ENCODE measurements around the gene BDH1. TPM values are rescaled to one million over a fixed set of nuclear protein-coding genes. Genes with fewer than 3 reads are reported as not detected.
"Not testable (repeated sequence)": the region's sequence is repeated elsewhere in the genome, so short reads cannot be mapped to it uniquely, and the experiment has no call there.

The BDH1 gene
- total RNA-seq, 1 experiment from 2014 or later = 57.6 TPM

DNA sequence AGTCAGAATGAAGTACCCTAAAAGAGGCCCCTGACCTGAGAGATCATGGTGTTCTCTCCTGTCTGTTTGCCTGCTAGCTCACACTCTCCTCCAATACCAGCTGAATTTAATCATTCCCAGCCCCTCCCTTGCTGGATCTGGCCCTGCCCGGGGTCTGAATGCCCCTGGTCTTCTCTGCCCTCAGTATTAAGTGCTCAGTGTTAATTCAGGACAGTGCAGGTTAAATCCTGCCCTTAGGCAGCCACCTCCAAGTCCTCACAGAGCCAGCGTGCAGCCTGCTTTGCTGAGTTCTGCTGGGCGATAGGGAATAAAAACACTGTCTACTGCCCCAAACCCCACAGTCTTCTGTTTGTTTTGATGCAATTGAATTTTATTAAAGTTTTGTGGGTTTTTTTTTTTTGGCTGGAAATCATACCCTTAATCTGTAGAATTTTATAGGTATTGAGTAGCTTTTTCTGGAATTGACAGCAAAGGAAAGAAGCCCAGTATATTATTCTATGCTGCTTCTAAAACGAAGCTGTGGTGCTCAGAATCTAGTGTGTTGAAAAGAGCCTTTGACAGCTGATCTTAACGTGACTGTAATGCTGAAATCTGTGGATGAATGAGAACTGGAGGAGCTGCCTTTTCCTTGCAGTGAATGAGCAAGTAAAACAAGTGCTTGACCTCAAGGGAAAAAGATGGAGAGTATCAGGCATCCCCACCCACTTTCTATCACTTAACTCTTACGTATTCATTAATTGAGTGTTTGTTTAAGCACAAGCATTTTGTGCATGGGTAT is 12.3 kb upstream of the BDH1 start:
- ChIA-PET POLR2A (ENCODE audit: low non-redundant PET) (no interaction called here), CTCF (no interaction called here)
- no peak for DNase-seq (ENCODE audit: low spot score)
- H3K4me3 ChIP-seq (ENCODE audit: low read depth, low read length, poor library complexity, severe bottlenecking) = no peak overlapping the region
- H3K27me3 ChIP-seq (replicated peaks; ENCODE audit: insufficient read depth, low read depth, low read length, poor library complexity) = no peaks in the 10 kb centered on the region
- TF ChIP-seq EZH2 (IDR thresholded peaks at IDR 0.05; ENCODE audit: borderline replicate concordance, low read depth, low read length, poor library complexity, severe bottlenecking) = no peak
- TF ChIP-seq, protein P1, sequence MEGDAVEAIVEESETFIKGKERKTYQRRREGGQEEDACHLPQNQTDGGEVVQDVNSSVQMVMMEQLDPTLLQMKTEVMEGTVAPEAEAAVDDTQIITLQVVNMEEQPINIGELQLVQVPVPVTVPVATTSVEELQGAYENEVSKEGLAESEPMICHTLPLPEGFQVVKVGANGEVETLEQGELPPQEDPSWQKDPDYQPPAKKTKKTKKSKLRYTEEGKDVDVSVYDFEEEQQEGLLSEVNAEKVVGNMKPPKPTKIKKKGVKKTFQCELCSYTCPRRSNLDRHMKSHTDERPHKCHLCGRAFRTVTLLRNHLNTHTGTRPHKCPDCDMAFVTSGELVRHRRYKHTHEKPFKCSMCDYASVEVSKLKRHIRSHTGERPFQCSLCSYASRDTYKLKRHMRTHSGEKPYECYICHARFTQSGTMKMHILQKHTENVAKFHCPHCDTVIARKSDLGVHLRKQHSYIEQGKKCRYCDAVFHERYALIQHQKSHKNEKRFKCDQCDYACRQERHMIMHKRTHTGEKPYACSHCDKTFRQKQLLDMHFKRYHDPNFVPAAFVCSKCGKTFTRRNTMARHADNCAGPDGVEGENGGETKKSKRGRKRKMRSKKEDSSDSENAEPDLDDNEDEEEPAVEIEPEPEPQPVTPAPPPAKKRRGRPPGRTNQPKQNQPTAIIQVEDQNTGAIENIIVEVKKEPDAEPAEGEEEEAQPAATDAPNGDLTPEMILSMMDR (conservative IDR thresholded peaks at IDR 0.05; ENCODE audit: low read depth, low read length) = no peak
- peaks cover 25% of the 10 kb centered on the region for H3K9me3 ChIP-seq (ENCODE audit: low read depth, low read length, poor library complexity, severe bottlenecking)
- H3K27ac ChIP-seq (ENCODE audit: low read depth, low read length, poor library complexity, severe bottlenecking) = no peak overlapping the region
- intact Hi-C loops (cut with micrococcal nuclease; ENCODE audit: unreplicated experiment) = no loop called here
- no TSS peak for BruUV-seq (replicated peaks)
- no peaks in the 10 kb centered on the region for H3K4me1 ChIP-seq (ENCODE audit: insufficient read depth, low read length, poor library complexity, severe bottlenecking)
- no peaks in the 10 kb centered on the region for H3K36me3 ChIP-seq (ENCODE audit: insufficient read depth, low read length, poor library complexity, severe bottlenecking)

DNA sequence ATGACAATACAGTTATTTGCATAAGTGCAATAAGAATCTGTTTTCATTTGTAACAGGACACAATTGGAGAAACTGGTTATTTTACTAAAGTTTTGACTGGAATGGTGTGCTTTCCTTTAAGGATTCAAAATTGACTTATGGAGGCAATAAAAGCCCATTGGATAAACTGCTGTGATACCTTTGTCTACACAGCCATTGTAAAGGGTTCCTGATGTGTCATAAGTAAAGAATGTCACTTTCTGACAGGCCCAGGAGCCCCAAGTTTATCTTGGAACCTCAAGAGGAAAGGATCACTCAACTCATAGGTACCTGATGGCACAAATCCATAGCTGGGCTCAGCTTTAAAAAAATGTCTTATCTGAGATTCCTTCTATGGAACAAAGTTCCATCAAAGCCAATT is 10.4 kb upstream of the BDH1 start:
- H3K36me3 ChIP-seq (ENCODE audit: insufficient read depth, low read length, poor library complexity, severe bottlenecking); H3K4me1 ChIP-seq (ENCODE audit: insufficient read depth, low read length, poor library complexity, severe bottlenecking); H3K27ac ChIP-seq (ENCODE audit: low read depth, low read length, poor library complexity, severe bottlenecking); H3K27me3 ChIP-seq (replicated peaks; ENCODE audit: insufficient read depth, low read depth, low read length, poor library complexity); DNase-seq (ENCODE audit: low spot score); BruUV-seq (replicated peaks); POLR2A ChIA-PET (ENCODE audit: low non-redundant PET); H3K4me3 ChIP-seq (ENCODE audit: low read depth, low read length, poor library complexity, severe bottlenecking); CTCF ChIA-PET; intact Hi-C loops (cut with micrococcal nuclease; ENCODE audit: unreplicated experiment): not testable (repeated sequence)
- H3K9me3 ChIP-seq (ENCODE audit: low read depth, low read length, poor library complexity, severe bottlenecking) = peaks cover 32% of the 10 kb centered on the region

GRCh38 chr3:197564097-197564843 is 8.5 kb upstream of the BDH1 start:
- no peak for TF ChIP-seq EZH2 (IDR thresholded peaks at IDR 0.05; ENCODE audit: borderline replicate concordance, low read depth, low read length, poor library complexity, severe bottlenecking)
- TF ChIP-seq, protein P1 (conservative IDR thresholded peaks at IDR 0.05; ENCODE audit: low read depth, low read length) = no peak
- BruUV-seq (replicated peaks) = no TSS peak

More at GRCh38 chr3:197564097-197564843, 8.5 kb upstream of the BDH1 start:
- Histone ChIP-seq H3K9me3 (ENCODE audit: low read depth, low read length, poor library complexity, severe bottlenecking) (peaks cover 32% of the 10 kb centered on the region), H3K36me3 (ENCODE audit: insufficient read depth, low read length, poor library complexity, severe bottlenecking) (no peaks in the 10 kb centered on the region), H3K4me3 (ENCODE audit: low read depth, low read length, poor library complexity, severe bottlenecking) (no peak overlapping the region), H3K27ac (ENCODE audit: low read depth, low read length, poor library complexity, severe bottlenecking) (no peak overlapping the region), H3K27me3 (replicated peaks; ENCODE audit: insufficient read depth, low read depth, low read length, poor library complexity) (no peaks in the 10 kb centered on the region), H3K4me1 (ENCODE audit: insufficient read depth, low read length, poor library complexity, severe bottlenecking) (no peaks in the 10 kb centered on the region)
- DNase-seq (ENCODE audit: low spot score) = no peak
- ChIA-PET POLR2A (ENCODE audit: low non-redundant PET) (no interaction called here), CTCF (no interaction called here)
- intact Hi-C loops (cut with micrococcal nuclease; ENCODE audit: unreplicated experiment) = no loop called here

Data from A673 (cell line).